SW480 (cell line): Measurements from ENCODE around the gene GLT1D1.
A peak's percentile ranks its signal among the peaks of the same experiment; 100 is the strongest.
"Not testable (repeated sequence)": the region's sequence is repeated elsewhere in the genome, so short reads cannot be mapped to it uniquely, and the experiment has no call there.

Source experiments
- DNase-seq: peaks from one replicate; pipeline ENCODE4 v3.0.0-alpha.2; 2016; ENCODE audit warnings: low spot score

GLT1D1 gene

GRCh38 chr12:128820723-128821432 lies 32.4 kb upstream of the GLT1D1 start:
- DNase-seq, result no peak

GRCh38 chr12:128823216-128823915 lies 29.9 kb upstream of the GLT1D1 start:
- peak; percentile 39 for DNase-seq

- peak; percentile 90 for DNase-seq
Measured at GRCh38 chr12:128823916-128824839, 29.1 kb upstream of the GLT1D1 start, which contains the start of gene SLC15A4. TSS of gene SLC15A4 (minus strand) at chr12:128823958. CDS start at chr12:128823943, 15 bp downstream.

- DNase-seq, result no peak
Measured at GRCh38 chr12:128825835-128826234, 27.4 kb upstream of the GLT1D1 start.

- DNase-seq, result no peak
Measured at GRCh38 chr12:128827724-128828123, 25.6 kb upstream of the GLT1D1 start.

- DNase-seq, result no peak
Measured at GRCh38 chr12:128829861-128830504, 23.3 kb upstream of the GLT1D1 start.

GRCh38 chr12:128830505-128830893 lies 22.8 kb upstream of the GLT1D1 start:
- no peak for DNase-seq

GRCh38 chr12:128833418-128833817 lies 19.9 kb upstream of the GLT1D1 start:
- no peak for DNase-seq

GRCh38 chr12:128839885-128840284 lies 13.4 kb upstream of the GLT1D1 start:
- not testable (repeated sequence) for DNase-seq

GRCh38 chr12:128840862-128841468 lies 12.3 kb upstream of the GLT1D1 start:
- no peak for DNase-seq

GRCh38 chr12:128842579-128842978 lies 10.7 kb upstream of the GLT1D1 start:
- no peak for DNase-seq

- no peak for DNase-seq
Measured at GRCh38 chr12:128843538-128843937, 9.7 kb upstream of the GLT1D1 start.

- no peak for DNase-seq
Measured at GRCh38 chr12:128844031-128844635, 9.1 kb upstream of the GLT1D1 start.

- not testable (repeated sequence) for DNase-seq
Measured at GRCh38 chr12:128846671-128847070, 6.6 kb upstream of the GLT1D1 start.

GRCh38 chr12:128848371-128848770 lies 4.9 kb upstream of the GLT1D1 start:
- no peak for DNase-seq

- DNase-seq, result not testable (repeated sequence)
Measured at GRCh38 chr12:128849806-128850205, 3.5 kb upstream of the GLT1D1 start.

GRCh38 chr12:128850400-128850799 lies 2.9 kb upstream of the GLT1D1 start:
- no peak for DNase-seq

GRCh38 chr12:128851429-128851828 lies 1.8 kb upstream of the GLT1D1 start:
- not testable (repeated sequence) for DNase-seq

GRCh38 chr12:128852026-128852698 lies 1.1 kb upstream of the GLT1D1 start:
- DNase-seq, result no peak

GRCh38 chr12:128853600-128854197 lies 421 bp downstream of the GLT1D1 start:
- DNase-seq, result no peak
